Activated CD8-positive, alpha-beta memory T cell treated with anti-CD3 and anti-CD28 coated beads, Interleukin-2, amount 50 U/mL, for 24 hours (primary cell): ENCODE results near the gene TUBB2A.

ENCODE experiments used
- DNase-seq: peaks from one replicate; pipeline ENCODE4 v3.0.0-alpha.2; 2020; ENCODE audit errors: extremely low read depth

The TUBB2A gene

DNA sequence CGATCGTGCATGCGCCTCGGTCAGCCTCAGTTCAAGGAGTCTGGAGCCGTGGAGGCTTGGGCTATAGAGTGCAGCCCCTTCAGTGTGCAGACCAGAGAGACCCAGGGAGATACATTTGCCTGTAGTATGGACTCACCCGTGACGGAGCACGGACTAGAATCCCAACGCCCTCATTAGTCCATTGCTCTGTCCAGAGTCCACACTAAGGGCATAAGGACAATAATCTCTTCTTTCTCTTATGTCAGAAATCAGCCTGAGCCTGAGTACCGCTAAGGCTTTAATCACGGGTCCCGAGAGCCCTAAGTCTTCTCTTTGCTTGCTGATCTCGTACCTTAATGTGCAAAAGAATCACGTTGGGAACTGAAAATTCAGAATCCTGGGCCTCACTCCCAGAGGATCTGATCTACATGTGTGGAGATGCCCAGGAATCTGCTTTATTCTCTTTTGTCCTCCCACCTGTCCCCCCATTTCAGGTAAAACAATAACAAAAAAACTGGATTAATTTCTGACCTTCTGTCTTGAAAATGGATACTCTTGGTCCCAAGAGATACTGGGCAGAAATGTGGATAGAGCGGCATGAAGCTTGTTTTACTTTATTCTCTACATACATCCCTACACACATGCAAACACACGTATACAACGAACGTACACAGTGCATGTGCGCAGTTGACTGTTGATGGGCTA, 38.2 kb downstream of the TUBB2A start:
- no peak for DNase-seq

DNA sequence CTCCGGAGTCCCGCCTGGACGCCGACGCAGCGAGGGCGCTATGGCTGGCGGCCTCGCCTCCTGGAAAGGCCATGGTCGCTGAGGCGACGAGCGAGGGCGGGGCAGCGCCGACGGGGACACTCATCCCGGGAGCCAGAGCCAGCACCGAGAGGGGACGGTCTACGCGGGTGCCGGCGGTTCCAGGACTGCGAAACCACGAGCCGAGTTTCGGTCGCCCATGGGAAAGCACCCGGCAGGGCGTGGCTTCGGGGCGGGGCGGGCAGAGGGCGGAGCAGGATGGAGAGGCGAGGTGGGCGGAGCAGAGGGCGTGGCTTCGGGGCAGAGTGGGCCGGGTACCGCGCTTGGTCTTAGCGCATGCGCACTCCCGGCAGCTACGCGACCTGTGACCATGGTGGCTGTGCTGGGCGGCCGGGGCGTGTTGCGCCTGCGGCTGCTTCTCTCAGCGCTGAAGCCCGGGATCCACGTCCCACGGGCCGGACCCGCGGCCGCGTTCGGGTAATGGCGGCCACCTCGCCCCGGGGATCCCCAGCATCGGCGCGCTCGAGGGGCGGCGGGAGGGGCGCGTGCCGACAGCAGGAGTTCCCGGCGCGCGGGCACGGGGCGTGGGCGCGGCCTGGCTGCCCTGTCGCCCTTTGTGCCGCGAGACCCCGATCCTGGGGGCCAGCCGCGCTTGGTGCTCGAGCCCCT, 38.8 kb downstream of the TUBB2A start, which contains the start of gene BPHL:
Gene BPHL (plus strand): TSS at position 359 of the 687 bp plus-strand sequence. CDS start 30 bp downstream, at position 389.
- peak; percentile 98 for DNase-seq

DNA sequence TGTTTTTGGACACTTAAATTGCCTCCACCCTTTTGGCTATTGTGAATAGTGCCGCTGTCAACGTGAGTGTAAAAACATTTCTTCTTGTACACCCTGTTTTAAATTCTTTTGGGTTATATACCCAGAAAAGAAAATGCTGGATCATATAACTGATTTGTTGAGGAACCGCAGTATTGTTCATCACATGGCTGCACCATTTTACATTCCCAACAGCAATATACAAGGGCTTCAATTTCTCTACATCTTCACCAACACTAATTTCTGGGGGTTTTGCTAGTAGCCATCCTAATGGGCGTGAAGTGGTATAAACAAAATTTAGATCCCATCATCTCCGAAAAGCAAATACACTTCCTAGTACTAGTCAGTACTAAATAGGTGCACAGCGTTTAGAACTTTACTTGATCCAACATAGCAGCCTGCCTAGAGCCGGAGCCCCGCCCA, 39.4 kb downstream of the TUBB2A start:
- DNase-seq, result no peak

DNA sequence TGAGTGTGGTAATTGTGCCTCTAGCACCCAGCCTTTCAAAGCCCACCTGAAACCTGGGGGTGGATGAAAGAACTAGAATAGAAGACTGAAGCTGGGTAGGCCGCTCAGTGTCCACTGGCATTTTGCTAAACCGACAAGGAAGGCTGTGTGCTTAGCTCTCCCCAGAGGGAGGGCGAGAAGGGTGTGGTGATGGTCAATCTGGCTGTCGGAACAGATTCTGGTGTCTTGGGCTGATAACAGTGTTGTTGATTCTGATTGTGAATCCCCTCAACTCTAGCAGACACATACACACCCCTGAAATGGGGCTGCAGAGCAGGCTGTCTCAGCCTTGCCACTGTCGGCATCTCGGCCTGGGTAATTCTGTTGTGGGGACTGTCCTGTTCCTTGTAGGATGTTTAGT, 43.0 kb downstream of the TUBB2A start:
- no peak for DNase-seq

DNA sequence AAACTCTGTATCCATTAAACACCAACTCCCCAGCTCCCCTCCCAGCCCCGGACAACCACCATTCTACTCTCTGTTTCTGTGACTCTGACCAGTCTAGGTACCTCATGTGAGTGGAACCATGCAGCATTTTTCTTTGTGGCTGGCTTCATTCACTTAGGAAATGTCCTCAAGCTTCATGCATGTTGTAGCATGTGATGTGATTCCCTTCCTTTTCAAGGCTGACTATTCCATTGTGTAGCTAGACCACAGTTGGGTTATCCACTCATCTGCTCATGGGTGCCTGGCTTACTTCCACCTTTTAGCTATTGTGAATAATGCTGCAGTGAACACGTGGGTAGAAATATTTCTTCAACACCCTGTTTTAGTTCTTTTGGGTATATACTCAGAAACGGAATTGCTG, 47.6 kb downstream of the TUBB2A start:
- no peak for DNase-seq

DNA sequence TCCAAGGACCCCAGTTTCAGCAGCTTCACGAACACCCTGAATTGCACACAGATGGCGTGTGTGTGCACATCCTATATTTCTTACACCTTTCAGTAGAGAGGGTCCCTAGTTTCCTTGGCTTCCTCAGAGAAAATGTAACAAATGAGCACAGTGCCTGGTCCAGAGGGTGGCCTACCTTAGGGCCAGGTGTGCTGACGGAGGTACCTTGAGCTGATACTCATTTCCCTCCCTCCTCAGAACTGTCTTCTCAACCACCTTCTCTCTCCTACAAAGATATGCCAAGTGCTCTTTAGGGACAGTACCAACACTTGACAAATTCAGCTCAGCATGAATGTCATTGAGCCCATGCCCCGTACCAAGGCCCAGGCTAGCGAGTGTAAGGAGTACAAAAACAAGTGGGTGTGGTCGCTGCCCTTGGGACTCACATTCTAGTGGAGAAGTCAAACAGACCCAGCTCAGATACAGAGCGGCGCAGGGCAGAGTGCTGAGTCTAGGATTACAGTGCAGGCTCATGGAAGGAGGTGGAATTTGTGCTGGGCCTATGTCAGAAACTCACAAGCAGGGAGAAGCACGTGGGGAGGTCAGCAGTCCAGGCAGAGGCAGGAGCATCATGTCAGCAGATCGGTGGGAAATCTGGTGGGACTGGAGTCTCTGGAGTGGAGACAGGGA, 48.5 kb downstream of the TUBB2A start:
- no peak for DNase-seq
